PC-9 (cell line): ENCODE results near the gene BTNL9.

ENCODE experiments used
- EZH2 ChIP-seq: fragments of 200-600 bp; sonication (generic); IDR thresholded peaks from 2 replicates; pipeline ENCODE4 v1.8.0; 2017; ENCODE audit warnings: antibody characterized with exemption, low read depth
- TF ChIP-seq, protein P1 (sequence below): fragments of 200-600 bp; sonication (generic); conservative IDR thresholded peaks from 2 replicates; pipeline ENCODE4 v1.6.1; 2017; ENCODE audit warnings: mixed run types, antibody characterized with exemption, mild to moderate bottlenecking, moderate library complexity

DNA sequence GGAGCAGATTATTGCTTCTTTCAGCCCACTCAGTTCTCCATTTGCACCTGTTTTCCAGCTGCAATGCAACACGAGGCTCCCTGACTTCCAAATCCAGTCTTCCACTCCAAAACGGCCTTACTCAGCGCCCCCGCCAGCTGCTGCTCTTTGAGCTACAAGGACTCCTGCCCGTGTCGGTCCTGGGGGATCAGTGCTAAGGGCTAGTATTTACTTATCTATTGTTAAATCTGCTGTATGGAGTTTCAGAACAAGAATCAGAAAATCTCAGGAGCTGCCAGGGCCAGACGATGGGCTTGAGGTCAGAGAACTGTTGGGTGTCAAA, 46.8 kb downstream of the BTNL9 start:
- TF ChIP-seq, protein P1, sequence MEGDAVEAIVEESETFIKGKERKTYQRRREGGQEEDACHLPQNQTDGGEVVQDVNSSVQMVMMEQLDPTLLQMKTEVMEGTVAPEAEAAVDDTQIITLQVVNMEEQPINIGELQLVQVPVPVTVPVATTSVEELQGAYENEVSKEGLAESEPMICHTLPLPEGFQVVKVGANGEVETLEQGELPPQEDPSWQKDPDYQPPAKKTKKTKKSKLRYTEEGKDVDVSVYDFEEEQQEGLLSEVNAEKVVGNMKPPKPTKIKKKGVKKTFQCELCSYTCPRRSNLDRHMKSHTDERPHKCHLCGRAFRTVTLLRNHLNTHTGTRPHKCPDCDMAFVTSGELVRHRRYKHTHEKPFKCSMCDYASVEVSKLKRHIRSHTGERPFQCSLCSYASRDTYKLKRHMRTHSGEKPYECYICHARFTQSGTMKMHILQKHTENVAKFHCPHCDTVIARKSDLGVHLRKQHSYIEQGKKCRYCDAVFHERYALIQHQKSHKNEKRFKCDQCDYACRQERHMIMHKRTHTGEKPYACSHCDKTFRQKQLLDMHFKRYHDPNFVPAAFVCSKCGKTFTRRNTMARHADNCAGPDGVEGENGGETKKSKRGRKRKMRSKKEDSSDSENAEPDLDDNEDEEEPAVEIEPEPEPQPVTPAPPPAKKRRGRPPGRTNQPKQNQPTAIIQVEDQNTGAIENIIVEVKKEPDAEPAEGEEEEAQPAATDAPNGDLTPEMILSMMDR: no peak
- no peak for TF ChIP-seq EZH2
